ENCODE measurements around the gene AGK. TPM values are rescaled to one million over a fixed set of nuclear protein-coding genes. Genes with fewer than 3 reads are reported as not detected.

Gene AGK
- total RNA-seq, 2 donors from 2014 or later: 19.6 to 21.1 TPM

- DNase-seq: no peak
- H3K27ac ChIP-seq: no peak overlapping the region
- intact Hi-C loops (cut with DNase I): no loop called here
- no peak overlapping the region for H3K9ac ChIP-seq (ENCODE audit: low read depth in 2 of 2, low read length in 2 of 2)
- no peak for TF ChIP-seq CTCF (IDR thresholded peaks at IDR 0.05)
- H3K4me1 ChIP-seq: no peaks in the 10 kb centered on the region
- no peaks in the 10 kb centered on the region for H3K27me3 ChIP-seq
- no peaks in the 10 kb centered on the region for H3K36me3 ChIP-seq
- H3K4me3 ChIP-seq: no peak overlapping the region
- no peaks in the 10 kb centered on the region for H3K9me3 ChIP-seq
Measured at GRCh38 chr7:141651417-141651816, 100.2 kb downstream of the AGK start.

- Histone ChIP-seq H3K9ac (ENCODE audit: low read depth in 2 of 2, low read length in 2 of 2) (no peak overlapping the region), H3K27ac (no peak overlapping the region), H3K9me3 (no peaks in the 10 kb centered on the region), H3K36me3 (no peaks in the 10 kb centered on the region), H3K27me3 (no peaks in the 10 kb centered on the region), H3K4me1 (no peaks in the 10 kb centered on the region), H3K4me3 (no peak overlapping the region)
- no peak for TF ChIP-seq CTCF (IDR thresholded peaks at IDR 0.05)
- intact Hi-C loops (cut with DNase I): no loop called here
- no peak for DNase-seq
Measured at GRCh38 chr7:141652691-141653090, 101.5 kb downstream of the AGK start.

GRCh38 chr7:141654551-141654950 is 103.3 kb downstream of the AGK start:
- TF ChIP-seq CTCF (IDR thresholded peaks at IDR 0.05): peak; percentile 55
- H3K9ac ChIP-seq (ENCODE audit: low read depth in 2 of 2, low read length in 2 of 2): no peak overlapping the region
- no peaks in the 10 kb centered on the region for H3K36me3 ChIP-seq
- no peaks in the 10 kb centered on the region for H3K4me1 ChIP-seq
- no peak overlapping the region for H3K4me3 ChIP-seq
- H3K27ac ChIP-seq: no peak overlapping the region
- intact Hi-C loops (cut with DNase I): no loop called here
- no peaks in the 10 kb centered on the region for H3K27me3 ChIP-seq
- no peaks in the 10 kb centered on the region for H3K9me3 ChIP-seq
- DNase-seq: peak; percentile 71

GRCh38 chr7:141659501-141659900 is 108.3 kb downstream of the AGK start:
- no peak overlapping the region for H3K9ac ChIP-seq (ENCODE audit: low read depth in 2 of 2, low read length in 2 of 2)
- no peaks in the 10 kb centered on the region for H3K36me3 ChIP-seq
- intact Hi-C loops (cut with DNase I): loop anchor here (5.0 kb wide), 1 partner anchor 78 kb away; the partner anchor contains the start of gene SSBP1
- DNase-seq: no peak
- H3K27me3 ChIP-seq: no peaks in the 10 kb centered on the region
- H3K4me1 ChIP-seq: peaks cover 8% of the 10 kb centered on the region
- H3K9me3 ChIP-seq: no peaks in the 10 kb centered on the region
- no peak for TF ChIP-seq CTCF (IDR thresholded peaks at IDR 0.05)
- no peak overlapping the region for H3K4me3 ChIP-seq
- no peak overlapping the region for H3K27ac ChIP-seq

- Histone ChIP-seq H3K4me1 (peaks cover 8% of the 10 kb centered on the region), H3K27ac (no peak overlapping the region), H3K9ac (ENCODE audit: low read depth in 2 of 2, low read length in 2 of 2) (no peak overlapping the region), H3K4me3 (no peak overlapping the region), H3K36me3 (no peaks in the 10 kb centered on the region), H3K9me3 (no peaks in the 10 kb centered on the region), H3K27me3 (no peaks in the 10 kb centered on the region)
- no peak for DNase-seq
- intact Hi-C loops (cut with DNase I): no loop called here
- no peak for TF ChIP-seq CTCF (IDR thresholded peaks at IDR 0.05)
Measured at GRCh38 chr7:141660259-141660658, 109.0 kb downstream of the AGK start.

Data from colonic mucosa (tissue), 4 donors.